Stimulated activated naive CD8-positive, alpha-beta T cell treated with anti-CD3 and anti-CD28 coated beads, Interleukin-15, Interleukin-2, amounts not matched to agents 100 U/mL and 50 U/mL, for 24 hours (primary cell): ENCODE data around the gene RABEP1.

ENCODE experiments used
- ATAC-seq: fragments of 150-1000 bp; cut with Tn5 transposase; one replicate; pipeline ENCODE4 v1.10.0; 2021
- DNase-seq: peaks from one replicate; pipeline ENCODE4 v3.0.0; 2021

Gene RABEP1

DNA sequence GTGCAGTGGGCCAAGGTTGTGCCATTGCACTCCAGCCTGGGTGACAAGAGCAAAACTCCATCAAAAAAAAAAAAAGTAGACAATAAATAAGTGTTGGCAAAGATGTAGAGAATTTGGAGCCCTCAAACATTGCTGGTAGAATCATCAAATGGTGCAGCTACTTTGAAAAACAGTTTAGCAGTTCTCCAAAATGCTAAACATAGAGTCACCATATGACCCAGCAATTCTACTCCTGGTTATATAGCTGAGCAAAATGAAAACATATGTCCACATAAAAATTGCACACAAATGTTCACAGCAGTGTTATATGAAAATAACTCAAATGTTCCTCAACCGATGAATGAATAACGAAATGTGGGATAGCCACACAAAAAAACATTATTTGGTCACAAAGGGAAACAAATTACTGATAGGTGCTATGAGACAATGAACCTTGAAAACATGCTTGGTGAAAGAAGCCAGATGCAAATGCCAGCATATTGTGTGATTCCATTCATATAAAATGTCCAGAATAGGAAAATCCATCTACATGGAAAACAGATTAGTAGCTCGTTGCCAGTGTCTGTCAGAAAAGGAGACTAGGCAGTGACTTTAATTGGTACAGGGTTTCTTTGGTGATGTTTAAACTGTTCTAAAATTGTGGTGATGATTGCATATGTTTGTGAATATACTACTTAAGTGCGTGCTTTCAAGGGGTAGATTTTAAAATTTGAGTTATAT, 12.7 kb upstream of the RABEP1 start:
- DNase-seq (no peak), ATAC-seq (no peak)

DNA sequence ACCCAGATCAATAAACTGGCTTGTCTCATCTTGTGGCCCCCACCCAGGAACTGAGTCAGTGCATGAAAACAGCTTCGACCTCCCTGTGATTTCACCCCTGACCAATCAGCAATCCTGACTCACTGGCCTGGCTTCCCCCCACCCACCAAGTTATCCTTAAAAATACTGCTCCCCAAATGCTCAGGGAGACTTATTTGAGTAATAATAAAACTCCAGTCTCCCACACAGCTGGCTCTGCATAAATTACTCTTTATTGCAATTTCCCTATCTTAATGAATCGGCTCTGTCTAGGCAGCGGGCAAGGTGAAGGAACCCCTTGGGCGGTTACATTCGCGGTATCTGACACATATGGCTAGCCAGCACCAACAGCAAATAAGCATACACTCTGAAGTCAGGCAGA, 9.8 kb upstream of the RABEP1 start:
- ATAC-seq = peak; percentile 91

DNA sequence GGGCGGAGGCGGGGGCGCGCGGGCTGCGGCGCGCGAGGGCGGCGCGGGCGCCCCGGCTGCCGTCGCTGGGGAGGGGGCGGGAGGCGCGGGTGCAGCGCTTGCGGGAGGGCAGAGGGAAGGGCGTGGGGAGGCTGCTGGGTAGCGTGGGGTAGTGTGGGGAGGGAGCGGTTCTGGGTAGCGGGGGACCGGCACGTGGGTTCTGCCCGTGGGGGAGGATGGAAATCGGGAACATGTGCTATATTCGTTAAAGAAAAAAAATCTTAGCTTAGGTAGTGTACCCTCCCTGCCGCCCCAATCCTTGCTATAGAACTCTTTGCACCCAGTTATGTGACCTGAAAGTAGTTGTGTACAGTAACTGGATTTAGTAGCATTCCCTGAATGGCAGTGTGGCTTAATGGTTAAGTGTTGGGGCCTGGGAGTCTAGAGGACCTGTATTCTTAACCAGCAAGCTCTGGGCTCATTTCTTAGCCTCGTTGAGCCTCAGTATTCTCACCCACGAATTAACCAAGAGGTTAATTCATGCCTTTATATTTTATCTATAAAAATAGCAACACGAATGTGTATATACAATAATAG, 646 bp downstream of the RABEP1 start:
- peak; percentile 48 for ATAC-seq
- DNase-seq = peak; percentile 52

More for the DNA sequence above, 9.8 kb upstream of the RABEP1 start:
- peak; percentile 58 for DNase-seq

DNA sequence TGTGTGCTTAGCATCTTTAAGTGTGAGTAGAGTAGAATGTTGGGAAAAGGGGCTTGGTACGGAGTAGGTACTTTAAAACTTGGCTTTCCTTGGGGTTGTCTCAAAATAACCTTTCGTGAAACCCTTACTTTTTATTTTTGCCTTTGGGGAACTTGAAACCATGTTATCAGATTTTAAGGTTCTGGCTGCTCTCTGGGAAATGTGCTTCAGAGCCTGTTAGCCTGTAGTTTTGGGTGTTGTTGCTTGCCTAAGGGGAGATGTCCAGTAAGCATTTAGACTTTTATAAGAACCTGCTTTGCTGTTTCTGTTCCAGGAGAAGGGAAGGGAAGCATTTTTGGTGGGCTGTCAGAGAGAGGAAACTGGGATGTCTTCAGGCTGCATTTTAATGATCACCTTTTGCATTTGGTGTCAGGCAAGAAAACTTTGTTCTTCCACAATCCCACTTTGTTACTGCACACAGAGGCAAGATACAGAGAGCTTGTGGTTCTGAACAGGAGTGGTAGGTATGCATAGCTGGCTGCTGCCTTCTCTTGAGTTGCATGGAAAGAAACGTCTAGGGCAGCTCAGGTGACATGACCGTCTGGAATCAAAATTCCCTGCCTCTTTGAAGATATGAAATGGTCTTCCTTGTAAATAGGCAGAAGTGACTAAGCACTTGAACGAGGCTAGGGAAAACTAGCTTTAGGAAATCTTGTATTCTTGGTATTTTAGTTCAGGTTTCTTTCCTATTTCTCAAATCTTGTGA, 1.7 kb downstream of the RABEP1 start:
- no peak for DNase-seq
- no peak for ATAC-seq

DNA sequence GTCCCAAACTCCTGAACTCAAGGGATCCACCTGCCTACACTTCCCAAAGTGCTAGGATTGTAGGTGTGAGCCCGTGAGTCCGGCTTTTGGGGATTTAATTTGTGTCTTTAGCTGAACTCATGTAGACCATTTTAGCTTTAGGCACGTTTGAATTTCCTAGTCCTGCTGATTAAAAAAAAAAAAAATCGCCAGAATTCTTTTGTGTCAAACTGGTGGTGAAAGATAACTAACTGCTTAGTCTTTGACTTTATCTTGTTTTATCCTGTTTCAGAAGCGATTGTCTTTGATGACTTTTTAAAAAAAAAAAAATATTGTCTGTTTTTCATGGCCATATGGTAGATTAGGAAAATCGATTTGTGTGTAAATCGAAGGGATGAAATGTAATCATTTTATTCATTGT, 2.6 kb downstream of the RABEP1 start:
- ATAC-seq = no peak
- DNase-seq = no peak

- DNase-seq = no peak
- ATAC-seq = no peak
These were observed 4.8 kb downstream of the RABEP1 start for GRCh38 chr17:5286846-5287245.

DNA sequence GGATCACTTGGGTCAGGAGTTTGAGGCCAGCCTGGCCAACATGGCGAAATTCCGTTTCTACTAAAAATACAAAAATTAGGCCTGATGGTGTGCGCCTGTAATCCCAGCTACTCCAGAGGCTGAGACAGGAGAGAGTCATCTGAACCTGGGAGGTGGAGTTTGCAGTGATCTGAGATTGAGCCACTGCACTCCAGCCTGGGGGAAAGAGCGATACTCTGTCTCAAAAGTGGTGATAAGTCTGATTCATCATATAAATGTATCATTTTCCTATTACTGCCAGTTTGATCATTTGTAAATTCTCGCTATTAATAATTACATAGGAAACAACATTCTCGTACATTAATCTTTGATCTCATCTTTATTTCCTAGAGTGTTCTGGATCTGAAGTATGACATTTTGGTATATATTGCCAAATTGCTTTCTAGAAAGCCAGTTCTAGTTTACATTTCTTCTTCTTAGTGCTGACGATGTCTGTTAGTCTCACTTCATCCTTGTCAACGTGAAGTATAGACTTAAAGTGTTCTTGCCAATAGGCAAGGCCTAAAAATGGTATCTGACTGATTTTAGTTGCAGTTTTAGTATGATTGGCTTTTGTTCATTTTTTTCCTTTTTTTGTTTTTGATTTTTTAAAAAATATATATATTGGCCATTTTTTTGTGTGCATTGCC, 9.7 kb downstream of the RABEP1 start:
- no peak for DNase-seq
- no peak for ATAC-seq

DNA sequence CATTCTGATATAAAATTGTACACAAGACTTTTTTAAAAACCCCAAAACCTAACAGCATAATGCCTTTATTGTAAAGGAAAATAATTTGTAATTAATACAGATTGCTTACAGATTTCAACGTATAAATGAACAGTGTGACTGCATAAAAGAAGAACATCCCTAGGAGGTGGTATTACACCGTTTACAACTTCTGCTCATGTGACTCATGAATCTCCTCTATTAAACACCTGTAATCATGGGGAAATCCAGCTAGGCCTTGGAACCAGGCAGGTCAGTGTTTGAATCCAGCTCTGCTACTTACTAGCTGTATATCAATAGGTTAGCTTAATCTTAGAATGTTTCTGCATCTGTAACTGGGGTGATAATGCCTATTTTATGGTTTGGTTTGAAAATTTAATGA, 15.2 kb downstream of the RABEP1 start:
- no peak for ATAC-seq

DNA sequence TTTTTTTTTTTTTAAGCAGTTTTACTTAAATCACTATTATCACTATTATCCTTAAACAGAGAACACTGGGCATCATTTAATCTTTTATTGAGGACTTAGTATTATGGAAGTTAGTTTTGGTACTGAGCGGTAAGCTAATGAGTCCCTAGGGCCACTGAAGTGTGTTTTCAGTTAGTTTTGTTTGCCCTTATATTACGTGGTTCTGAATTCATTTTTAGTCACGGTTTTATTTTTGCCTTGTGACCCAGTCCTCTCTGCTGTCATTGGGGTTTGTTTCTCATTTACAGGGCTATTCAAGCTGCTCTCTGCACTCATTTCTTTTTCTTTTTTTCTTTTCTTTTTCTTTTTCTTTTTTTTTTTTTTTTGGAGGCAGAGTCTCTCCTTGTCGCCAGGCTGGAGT, 17.3 kb downstream of the RABEP1 start:
- ATAC-seq (no peak), DNase-seq (no peak)

More for the DNA sequence above, 15.2 kb downstream of the RABEP1 start:
- DNase-seq = no peak

- no peak for ATAC-seq
- no peak for DNase-seq
These were observed 22.6 kb downstream of the RABEP1 start for GRCh38 chr17:5304636-5305035.

- no peak for DNase-seq
- no peak for ATAC-seq
These were observed 27.8 kb downstream of the RABEP1 start for GRCh38 chr17:5309851-5310250.

- ATAC-seq (no peak), DNase-seq (no peak)
These were observed 43.8 kb downstream of the RABEP1 start for GRCh38 chr17:5325851-5326250.

- ATAC-seq (peak; percentile 43), DNase-seq (no peak)
These were observed 47.9 kb downstream of the RABEP1 start for GRCh38 chr17:5329784-5330557.

DNA sequence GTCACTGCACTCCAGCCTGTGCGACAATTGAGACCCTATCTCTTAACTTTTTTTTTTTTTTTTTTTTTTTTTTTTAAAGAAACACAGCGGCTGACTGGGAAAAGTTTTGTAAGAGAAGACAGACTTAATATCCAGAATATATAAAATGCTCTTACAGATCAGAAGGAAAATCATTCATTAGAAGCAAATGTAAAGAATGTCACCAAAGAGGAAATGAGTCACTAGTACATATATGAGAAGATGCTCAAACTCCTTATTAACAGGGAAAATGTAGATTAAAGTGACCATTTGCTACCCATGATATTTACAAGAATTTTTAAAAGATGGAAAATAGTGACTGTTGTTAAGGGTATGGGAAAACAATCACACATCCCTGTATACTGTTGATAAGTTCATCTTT, 48.9 kb downstream of the RABEP1 start:
- ATAC-seq = peak; percentile 32
- no peak for DNase-seq

GRCh38 chr17:5331506-5331905, 49.4 kb downstream of the RABEP1 start:
- no peak for DNase-seq
- ATAC-seq = no peak

GRCh38 chr17:5344914-5345313, 62.8 kb downstream of the RABEP1 start:
- DNase-seq = no peak
- ATAC-seq = no peak

- ATAC-seq (no peak), DNase-seq (no peak)
These were observed 70.7 kb downstream of the RABEP1 start for GRCh38 chr17:5352681-5353289.

- no peak for ATAC-seq
- DNase-seq = no peak
These were observed 72.2 kb downstream of the RABEP1 start for GRCh38 chr17:5354310-5354709.

DNA sequence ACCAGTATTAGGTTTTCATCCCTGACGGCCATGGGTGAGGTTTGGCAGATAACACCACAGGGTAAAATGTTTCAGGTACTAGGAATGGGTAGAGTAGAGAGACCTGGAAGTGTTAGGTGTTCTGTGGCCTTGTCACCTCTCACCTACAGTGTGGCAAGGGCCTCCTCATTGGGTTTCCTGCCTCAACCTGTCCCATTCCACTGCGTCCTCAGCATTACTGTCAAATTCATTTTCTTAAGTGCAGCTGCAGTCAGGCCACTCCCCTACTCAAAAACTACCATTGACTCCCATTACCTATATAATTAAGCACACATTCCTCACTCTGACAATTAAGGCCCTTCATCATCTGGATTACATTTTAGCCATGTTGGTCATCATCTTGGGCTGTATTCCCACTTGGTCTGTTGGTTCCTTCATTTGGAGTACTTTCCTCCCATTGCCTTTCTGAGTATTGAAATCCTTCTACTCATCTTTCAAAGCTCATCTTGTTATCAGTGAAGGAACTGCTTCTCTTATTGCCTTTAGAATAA, 72.9 kb downstream of the RABEP1 start:
- ATAC-seq (no peak), DNase-seq (no peak)

DNA sequence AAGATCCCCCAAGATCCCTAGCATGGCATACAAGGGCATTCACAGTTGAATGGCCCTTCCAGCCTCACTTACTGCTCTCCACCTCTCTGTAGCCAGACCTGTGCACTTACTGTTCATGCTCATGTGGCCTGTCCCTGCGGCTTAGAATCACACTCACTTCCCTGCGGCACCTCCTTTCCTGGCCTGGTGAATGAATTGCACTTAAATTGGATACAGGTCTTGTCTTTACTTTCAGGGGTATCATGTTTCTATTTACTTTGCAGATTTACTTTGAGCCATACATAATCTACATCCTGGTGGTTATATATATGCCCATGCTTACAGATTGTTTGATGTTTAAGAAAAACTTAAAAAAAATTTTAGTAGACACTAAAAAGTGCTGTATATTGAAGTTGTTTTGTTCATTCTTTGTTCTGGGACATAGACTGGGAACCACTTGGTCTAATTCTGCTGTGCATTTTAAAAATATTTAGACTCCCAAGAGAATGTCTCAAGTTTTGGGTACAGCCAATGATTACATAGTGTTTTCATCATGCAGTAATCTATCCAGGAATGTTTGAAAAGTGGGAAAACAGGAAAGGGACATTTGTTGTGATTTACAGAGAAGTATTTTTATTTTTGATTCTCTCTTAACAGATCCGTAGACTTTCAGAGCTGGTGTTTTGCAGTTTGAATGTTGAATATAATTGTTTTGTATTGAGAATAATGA, 73.5 kb downstream of the RABEP1 start:
- ATAC-seq = no peak
- DNase-seq = no peak

DNA sequence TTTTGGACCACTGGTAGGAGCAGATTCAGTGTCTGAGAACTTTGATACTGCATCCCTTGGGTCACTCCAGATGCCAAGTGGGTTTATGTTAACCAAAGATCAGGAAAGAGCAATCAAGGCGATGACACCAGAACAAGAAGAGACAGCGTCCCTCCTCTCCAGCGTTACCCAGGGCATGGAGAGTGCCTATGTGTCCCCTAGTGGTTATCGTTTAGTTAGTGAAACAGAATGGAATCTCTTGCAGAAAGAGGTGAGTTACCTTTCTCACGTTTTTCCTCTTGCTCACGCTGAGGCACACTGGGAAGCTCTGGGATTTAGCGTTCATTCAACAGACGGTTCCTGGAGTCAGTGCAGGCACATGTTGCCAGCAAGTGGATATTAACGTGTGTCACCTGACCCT, 79.3 kb downstream of the RABEP1 start:
- no peak for ATAC-seq
- DNase-seq = no peak
